GM21717 (cell line): Measurements from ENCODE around the gene GALNT2.

Source experiments
- ATAC-seq: cut with Tn5 transposase; IDR thresholded peaks from one replicate; pipeline ENCODE4 v1.9.1; 2021; ENCODE audit warnings: mild to moderate bottlenecking, moderate library complexity; ENCODE audit not compliant: unreplicated experiment

The GALNT2 gene

DNA sequence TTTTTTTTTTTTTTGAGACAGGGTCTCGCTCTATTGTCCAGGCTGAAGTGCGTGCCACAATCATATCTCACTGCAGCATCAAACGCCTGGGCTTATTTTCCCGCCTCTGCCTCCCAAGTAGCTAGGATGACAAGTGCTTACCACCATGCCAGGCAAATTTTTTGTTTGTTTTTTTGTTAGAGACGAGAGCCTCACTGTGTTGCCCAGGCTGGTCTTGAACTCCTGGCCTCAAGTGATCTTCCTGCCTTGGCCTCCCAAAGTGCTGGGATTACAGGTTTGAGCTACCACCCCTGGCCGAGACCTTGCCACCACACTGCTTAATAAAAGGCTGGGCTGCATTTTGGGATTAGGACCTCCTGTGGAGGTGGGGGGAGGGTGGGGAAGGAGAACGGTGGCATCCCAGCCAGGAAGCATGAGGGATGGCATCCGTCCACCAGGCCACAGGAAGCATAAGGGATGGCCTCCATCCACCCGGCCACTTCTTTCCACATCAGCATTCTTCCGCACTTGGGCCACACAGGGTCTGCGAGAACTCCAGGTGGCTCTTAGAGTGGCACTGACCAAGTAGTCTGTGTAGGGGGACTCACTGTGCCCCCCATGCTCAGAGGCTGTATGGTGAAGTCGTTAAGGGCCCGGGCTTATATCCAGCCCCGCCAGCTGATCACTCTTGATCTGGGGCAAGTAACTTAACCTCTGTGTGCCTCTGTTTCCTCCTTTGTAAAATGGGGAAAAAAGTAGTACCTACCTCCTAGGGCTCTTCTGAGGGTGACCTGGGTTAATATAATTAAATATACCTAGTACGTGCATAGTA is 75.0 kb downstream of the GALNT2 start:
- ATAC-seq: no peak

DNA sequence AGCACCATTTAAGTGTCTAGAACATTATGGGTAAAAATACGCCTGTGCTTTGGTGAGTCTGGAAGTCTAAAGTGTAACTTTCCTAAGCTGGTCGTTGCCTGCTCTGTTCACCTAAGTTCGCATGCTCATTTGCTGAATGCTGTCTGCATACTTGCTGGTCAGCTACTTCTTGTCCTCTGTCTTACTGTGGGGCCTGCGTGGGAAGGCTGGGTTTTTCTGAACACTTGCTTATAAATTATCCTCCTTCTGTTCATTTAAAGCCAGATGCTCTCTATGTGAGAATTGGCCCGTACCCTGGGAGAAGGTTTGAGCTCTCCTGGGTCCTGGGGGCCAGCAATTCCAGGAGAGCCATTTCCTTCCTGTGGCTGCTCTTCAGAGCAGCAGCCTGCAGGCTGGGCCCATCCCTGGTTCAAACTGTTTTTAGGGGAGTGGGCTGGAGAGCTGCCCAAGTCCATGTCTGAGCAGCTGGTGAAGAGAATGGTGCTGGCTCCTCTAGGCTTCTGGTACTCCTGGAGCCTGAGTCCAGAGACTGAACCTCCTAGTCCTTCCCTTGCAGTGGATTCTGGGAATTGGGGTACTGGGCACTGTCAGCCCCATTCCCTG is 75.7 kb downstream of the GALNT2 start:
- ATAC-seq: no peak

DNA sequence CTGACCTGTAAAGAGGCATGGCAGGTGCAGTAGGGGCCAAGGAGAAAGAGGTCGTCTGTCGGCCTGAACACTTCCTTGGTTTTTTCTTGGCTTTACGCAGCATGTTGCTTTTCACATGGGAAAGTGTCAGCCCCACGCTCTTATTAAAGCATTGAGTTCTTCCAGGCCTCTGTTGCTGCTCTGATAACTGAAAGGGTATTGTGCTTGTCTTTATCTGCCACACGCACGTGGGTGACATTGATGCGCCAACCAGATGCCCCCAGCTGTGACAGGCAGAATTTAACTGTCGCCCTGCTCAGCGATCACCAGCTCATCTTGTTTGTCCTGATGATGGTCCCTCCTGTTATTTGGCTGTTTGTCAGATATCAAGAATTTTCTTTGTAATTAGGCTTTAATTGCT is 76.5 kb downstream of the GALNT2 start:
- no peak for ATAC-seq

DNA sequence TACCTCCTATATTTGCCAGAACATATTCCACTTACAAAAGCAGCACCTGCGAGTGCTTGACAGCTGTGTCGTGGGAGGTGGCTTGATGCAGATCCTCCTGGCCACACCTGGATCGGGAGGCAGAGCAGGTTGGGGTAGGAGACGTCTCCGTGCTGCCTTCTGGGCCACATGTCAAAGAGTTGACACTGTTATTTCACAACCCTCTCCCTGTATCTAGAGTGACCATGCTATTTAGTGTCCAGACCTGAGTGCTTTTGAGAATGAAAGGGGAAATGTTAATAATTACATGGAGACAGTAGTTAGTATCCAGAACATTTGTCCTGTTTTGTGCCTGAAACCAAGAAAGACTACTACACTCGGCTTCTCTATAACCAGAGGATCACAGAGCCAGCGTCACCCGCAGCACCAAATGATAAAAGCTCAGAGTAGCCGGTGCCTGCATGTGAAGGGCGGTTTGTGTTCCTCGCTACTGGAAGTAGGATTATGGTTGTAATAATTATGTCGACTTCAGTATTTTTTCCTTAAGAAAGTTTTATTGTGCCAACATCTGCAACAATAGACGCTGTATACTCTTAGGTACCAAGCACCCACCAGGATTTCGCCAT is 77.1 kb downstream of the GALNT2 start:
- ATAC-seq: no peak

DNA sequence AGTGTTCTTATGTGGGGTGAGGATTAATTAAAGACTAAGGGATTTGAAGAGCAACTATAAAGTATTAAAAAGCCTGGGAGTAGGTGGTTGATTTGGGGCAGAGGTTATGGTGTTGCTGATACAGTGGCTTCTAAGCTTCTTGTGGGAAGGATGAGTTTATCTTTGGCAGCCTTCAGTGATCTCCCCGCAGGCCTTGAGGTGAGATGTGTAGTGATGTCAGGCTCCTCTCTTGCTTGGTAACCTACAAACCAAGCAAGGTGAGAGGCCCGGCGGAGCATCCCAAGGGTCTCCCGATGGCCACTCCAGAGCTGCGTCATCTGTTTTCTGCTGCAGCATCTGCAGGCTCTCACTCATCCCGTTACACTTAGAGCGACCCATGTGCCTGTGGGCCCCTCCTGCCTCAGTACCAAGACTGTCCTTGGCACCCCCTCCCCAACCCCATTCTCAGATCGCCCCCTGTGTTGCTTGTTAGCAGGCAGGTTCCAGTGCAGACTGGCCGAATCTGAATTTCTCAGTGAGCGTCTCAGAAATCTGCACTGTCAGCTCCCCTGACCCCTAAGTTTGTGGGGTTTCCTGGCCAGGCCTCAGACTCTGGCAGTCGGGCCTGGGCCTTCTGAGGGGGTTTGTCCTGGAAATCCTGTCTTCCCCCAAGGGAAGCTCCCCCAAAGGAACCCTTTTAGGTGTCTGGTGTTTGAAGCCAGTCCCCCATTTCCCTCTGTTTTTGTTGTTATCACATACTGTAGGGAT is 77.9 kb downstream of the GALNT2 start:
- no peak for ATAC-seq

DNA sequence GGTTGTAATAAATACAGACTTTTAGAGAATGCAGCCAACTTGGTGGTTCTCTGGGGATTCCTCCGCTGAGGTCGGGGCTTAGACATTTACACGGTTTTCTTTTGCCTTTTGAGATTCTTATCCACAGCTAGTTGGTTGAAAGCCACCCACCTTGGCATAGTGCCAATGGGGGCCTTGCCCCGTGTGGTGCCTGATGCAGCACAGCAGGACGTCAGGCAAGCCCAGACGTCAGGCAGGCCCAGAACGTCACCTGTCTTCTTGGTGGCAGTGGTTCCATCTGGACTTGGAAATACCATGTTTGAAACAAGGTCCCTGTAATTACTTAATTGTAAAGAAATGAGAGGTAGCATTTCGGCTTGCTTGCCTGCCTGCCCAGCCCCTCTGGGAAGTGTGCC is 78.5 kb downstream of the GALNT2 start:
- no peak for ATAC-seq

DNA sequence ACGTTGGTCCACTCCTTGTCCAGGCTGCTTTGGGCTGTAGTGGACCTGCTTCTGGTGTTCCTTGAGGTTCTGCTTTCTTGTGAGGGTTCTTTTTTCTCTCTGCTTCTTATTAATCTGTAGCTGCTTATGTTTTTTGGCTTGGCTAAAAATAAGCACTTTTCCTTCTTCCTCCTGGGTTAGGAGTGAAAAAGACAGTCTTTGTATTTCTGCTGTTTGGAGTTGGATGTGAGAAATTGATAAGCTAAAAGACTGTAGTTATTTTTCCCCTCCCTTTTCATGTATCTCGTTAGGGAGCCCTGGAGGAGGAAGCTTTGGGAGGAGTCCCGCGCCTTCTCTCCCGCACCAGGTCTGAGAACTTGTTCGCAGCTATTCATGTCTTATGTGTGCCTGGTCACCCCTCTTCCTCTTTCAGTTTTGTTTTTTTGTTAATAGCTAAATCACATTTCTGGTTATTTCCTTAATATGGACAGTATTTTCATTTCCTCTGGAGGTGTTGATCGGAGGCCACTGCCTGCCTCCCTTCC is 79.0 kb downstream of the GALNT2 start:
- ATAC-seq: no peak

DNA sequence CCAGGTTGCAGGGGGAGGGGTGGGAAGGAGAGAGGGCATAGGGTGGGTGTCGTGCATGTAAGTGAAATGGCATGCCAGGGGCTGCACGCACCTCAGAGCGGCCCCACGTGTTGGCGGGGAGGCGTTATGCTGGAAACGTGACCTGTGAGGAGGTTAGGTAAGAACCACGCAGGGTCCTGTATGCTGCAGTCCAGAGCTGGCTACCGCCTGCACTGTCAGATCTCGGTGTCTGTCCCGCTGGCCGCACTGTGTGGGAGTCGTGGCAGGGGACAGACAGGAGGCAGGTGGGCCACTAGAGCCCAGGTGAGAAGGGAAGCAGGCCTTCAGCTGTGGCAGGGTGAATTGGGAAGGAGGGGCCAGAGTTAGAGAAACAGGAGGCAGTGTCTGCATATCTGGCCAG is 79.7 kb downstream of the GALNT2 start:
- ATAC-seq: no peak

DNA sequence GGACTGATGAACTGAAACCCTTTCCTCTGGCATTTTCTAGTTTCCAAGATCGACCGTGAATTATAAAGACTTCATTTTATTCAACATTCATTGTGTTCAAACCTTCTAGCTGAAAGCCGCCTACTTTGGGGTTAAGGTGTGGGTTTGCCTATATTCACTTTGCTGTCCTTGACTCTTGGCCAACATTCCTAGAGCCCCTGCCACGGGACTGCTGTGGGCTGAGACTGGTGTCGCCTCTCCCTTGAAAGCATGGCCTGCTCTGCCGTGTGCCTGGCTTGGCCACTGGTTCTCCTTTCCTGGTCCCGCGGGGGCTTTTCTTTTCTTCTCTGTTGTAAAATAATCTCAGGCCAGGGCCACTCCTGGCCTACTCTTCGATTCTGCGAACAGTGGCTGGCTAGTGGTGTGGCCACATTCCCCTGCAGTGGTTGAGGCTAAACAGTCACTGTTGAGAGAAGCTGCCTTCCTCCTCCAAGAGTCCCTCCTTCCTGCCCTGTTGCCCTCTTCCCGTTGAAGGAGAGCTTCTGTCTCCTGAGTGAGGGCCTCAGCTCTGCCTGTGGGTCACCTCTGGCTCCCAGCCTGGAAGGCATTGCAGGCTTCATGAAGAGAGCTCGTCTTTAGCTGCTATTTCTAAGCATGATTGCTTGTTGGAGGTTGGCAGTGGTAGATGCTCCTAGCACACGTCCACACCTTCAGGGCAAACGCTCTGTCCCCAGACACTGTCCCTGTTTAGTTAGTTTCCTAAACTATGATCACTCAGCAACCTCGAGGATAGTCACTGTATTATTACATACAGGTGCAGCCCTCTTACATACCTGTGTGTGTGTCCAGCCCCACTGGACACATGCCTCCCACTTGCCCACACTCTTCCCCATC is 80.5 kb downstream of the GALNT2 start:
- no peak for ATAC-seq

DNA sequence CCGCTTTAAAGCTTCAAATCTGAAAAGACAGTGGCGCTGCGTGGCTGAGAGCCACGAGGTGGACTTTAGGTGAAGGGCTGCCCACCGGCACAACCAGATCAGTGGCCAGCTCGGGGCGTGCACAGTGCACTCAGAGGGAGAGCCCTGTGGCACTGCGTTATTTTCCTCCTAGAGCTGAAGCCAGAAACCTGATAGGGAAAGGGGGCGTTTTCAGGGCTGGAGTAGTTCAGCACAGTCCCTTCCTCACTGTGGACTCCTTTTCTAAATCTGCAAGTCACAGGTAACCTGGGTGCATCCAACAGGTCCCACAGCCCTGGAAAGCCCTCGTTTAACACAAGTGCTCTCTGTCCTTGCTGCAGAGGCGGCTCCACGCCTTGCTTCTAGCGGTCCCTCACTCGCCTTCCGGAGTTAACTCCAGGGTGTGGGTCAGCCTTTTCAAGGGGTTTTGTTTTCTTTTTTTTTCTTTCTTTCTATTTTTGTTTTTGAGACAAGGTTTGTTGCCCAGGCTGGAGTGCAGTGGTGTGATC is 81.2 kb downstream of the GALNT2 start:
- no peak for ATAC-seq

DNA sequence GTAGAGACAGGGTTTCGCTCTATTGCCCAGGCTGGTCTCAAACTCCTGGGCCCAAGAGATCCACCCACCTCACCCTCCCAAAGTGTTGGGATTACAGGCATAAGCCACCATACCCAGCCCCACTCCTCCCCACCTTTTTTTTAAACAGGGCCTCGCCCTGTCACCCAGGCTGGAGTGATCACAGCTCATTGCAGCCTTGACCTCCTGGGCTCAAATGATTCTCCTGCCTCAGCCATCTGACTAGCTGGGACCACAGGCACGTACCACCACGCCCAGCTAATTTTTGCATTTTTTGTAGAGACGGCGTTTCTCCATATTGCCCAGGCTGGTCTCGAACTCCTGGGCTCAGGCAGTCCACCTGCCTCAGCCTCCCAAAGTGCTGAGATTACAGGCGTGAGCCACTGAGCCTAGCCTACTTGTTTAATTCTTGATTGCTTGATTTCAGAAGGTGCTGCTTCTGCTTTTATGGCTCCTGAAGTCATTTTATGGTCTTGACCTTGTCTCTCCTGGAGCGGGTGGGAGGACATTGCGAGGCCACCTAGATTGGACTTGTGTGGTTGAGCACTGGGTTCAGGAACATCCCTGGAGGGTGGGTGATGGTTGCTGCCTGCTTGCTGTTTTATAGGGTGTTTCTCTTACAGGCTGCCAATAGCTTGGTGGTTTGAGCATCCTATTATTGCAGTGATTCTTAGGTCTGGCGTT is 81.9 kb downstream of the GALNT2 start:
- ATAC-seq: no peak

DNA sequence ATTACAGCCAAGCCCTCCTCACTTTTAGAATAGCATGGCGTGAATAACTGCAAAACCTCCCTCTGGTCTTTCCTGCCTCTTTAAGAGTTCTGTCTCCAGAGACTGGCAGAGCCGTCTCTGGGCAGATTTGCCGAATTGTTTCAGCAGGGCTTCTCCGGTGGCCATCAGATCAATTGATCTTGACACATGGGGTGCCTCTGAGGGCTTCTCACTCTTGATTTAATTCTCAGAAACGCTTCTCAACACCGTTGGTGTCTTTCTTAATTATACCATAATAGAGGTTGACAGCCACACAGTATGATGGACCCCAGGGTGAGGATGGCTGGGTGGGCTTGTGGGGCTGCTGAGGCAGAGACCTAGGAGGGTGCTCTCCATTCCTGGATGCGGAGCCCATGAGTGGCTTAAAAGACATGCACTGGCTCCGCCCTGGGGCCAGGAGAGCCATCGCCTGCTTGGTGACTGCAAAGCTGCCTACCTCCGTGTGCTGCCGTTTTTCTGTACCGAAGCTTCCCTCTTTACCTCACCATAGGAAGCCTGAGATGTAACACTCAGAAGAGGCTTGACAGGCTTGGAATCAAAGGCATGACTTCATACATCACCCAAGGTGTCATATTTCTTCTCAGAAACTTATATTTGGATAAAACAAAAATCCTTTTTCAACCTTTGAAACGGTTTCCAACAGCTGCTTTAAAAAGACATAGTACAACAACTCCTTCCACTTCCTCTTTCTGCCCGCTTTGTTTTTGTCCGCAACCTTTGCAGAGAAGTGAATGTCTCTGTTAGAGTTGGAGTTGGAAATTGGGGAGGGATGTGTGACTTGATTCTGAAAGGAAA is 82.9 kb downstream of the GALNT2 start:
- peak; percentile 73 for ATAC-seq

DNA sequence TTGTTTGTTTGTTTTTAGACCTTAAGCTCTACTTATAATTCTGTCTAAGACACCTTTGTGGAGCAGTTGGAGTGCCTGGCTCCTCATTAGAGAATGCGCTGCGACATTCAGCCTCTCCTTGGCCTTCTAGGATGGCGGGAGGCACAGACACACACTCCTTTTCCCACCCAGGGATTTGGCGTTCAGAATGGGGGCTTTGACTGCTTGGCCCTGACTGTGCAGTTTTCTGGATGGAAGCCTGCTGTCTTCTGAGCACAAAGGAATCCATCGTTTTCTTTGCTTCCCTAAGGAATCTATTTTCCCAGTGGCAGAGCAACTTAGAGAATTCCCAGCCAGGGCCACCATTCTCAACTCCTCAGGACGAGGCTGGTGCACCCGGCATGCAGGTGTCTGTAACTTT is 83.6 kb downstream of the GALNT2 start:
- ATAC-seq: no peak

DNA sequence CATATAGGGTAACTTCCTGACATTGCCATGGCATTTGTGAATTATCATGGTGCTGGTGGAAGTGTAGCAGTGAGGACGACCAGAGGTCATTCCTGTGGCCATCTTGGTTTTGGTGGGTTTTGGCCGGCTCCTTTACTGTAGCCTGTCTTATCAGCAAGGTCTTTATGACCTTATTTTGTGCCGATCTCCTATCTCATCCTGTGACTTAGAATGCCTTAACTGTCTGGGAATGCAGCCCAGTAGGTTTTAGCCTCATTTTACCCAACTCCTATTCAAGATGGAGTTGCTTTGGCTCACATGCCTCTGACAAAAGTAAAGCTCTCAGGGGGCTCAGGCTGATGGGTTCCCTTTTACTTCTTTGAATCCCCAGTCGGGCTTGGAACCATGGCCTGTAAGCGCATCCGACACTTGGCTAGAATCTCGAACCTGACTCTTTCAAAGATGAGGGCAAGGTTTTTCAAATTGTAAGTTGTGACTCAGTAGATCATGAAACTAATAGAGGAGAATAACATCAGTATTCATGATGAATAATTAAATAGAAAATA is 85.0 kb downstream of the GALNT2 start:
- ATAC-seq: no peak

DNA sequence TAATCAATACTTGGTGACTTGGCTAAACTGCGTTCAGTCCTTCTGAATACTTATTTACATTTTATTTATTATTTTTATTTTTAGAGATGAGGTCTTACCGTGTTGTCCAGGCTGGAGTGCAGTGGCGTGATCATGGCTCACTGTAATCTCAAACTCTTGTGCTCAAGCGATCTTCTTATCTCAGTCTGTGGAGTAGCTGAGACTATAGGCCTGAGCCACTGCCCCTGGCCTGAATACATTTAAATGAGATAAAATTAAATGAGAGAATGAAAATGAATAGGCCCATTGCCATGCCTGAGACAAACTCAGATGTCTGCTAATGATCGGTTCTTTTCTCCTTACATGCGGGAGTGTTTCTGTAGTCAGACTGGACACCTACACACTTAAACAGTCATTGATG is 86.0 kb downstream of the GALNT2 start:
- ATAC-seq: no peak

DNA sequence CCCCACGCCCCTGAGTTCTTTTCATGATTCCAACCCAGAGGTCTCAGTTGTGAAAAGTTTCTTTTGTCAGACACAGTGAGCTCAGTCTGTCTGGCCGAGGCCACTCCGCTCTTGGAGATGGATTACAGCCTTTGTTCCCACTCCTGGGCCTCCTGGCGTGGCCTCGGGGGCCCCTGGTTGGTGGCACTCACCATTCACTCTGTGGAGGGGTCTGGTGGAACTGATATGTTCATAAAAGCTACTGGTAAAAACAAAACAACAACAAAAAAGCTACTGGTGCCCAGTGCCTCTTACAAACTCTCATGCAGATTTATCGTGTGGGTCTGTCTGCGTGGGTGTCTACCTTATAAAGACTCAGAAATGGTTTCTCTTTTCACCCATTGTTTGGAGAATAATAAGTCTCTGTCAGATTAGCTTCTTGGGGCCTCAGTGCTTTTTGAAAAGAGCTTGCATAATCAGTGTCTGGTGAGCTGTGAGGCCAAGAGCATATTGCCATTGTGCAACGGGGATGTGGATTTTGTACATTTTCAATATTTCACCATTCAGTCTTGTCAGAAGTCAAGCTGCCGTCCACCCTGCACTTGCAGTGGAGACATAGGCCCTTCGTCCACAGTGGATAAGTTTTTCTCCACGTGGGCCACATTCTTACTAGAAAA is 86.7 kb downstream of the GALNT2 start:
- ATAC-seq: no peak

DNA sequence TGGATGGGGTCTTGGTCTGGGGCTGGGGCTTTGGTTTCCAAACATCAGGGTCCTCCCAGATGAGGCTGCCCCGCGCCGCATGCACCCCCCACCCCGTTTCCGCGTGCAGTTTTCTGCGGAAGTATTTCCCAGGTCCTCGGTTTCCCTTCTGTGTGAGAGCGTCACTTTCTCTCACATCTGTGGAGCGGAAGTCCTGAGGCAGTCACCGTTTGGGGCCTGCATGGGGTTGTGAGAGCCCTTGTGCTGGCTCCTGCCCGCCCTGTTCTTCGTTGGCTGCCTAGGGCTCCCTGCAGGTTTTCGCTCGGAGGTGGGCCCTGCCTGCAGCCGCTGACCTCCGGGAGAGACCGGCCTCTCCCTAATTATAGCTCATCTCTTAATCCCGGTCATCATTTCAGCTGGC is 88.0 kb downstream of the GALNT2 start:
- ATAC-seq: no peak

DNA sequence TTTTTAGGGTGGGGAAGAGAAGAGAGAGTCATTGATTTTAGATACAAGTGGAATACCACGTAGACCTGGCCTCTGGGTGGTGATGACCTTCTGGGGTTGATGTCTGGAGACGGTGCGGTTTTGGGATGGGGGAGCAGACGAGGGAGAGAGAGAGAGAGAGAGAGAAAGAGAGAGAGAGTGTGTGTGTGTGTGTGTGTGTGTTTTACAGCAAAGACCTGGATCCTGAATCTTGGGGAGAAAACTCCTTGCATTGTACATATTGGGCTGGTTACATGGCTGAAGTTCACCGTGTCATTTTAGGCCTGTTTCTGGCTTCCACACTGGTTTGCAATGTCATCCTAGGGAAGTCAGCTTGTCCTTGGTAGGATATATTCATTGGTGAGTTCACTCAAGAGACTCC is 89.0 kb downstream of the GALNT2 start:
- no peak for ATAC-seq
